ENCODE measurements around the gene RSRC1.

RSRC1 gene

DNA sequence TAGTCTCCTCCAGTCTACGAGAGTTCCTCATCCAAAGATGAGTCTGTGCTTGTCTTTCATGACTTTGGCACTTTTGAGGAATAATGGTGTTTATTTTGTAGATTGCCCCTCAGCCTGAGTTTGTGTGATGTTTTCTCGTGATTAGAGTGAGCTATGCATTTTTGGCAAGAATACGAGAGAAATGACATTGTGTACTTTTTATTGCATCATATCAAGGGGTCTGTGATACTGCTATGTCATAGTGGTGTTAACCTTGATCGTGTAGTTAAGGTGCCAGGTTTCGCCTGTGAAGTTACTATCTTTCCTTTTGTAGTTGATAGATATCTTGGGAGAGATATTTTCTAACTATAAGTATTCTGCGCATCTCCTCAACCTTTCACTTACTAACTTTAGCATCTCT lies 18.9 kb downstream of the RSRC1 start:
- DNase-seq (ENCODE audit: low read depth, low spot score), result no peak

GRCh38 chr3:158134363-158134762 lies 24.5 kb downstream of the RSRC1 start:
- no peak for DNase-seq (ENCODE audit: low read depth, low spot score)

GRCh38 chr3:158140396-158140795 lies 30.5 kb downstream of the RSRC1 start:
- no peak for DNase-seq (ENCODE audit: low read depth, low spot score)

DNA sequence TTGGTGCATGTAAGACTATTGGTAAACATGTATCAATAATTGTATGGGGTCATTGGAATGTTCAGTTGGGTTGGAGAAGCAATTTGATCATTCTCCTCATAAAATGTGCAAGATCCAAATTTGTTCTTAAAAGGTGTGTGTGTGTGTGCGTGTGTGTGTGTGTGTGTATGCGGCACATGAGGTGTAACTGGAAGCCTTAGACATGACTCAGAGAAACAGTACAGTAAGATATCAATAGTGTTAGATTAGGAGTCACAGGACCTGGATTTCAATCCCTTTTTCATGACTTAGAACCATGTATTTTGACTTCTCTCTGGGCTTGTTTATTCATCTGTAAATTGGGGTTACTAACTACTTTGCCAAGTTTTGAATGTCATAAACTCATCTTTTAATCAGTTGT lies 38.3 kb downstream of the RSRC1 start:
- DNase-seq (ENCODE audit: low read depth, low spot score), result no peak

GRCh38 chr3:158152186-158152585 lies 42.3 kb downstream of the RSRC1 start:
- DNase-seq (ENCODE audit: low read depth, low spot score), result no peak

DNA sequence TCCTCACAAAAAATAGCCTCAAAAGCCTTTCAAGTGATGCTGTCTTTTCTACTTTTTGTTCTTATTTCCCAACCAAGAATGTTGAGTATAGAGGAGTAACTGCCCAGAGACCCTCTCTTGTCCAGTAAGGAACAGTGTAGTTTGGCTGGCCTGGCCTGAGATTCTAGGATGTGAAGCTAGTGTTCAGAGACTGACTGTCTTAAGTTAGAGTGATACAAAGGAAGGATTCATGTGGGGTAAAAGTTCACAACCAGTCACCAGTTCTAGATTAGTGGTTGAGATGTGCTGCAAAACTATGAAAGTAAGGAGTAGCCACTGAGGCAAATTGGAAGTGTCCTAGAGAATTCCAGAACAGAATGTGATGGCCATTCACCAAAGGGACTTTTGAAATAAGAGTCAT lies 49.1 kb downstream of the RSRC1 start:
- DNase-seq (ENCODE audit: low read depth, low spot score), result no peak

DNA sequence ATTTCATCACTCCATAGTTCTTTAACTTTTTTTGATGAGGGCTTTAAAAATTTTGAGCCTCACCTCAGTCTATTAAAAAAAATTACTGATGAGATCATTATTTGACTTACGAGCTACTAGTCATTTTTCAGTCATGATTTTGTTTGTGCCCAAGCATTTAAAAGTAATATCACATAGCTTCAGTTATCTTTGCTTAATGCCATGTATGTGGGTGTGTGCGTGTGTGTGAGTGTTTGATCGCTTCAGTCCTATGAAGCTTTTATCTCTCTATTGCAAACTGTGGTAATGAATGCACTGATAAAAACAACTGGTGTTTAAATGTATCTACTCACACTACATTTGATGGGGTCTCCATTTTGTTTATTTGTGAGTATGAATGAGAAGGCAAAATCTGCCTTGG lies 49.8 kb downstream of the RSRC1 start:
- no peak for DNase-seq (ENCODE audit: low read depth, low spot score)

DNA sequence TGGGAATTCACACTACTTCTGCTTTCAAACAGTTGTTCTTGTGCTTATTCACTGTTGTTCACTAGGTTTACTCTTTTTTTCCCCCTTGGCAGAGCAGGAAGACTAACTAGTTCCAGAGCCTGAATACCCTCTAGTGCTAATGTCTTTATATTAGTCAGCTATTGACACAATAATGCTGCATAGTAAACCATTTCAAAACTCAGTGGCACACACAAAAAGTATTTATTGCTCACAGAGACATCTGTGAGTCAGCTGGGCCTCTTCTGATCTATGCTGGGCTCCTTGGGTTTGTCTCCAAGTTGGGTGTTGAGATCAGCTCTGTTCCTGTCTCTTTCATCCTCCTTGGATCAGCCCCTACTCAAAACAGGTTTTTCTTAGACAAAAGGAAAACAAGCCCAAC lies 51.1 kb downstream of the RSRC1 start:
- DNase-seq (ENCODE audit: low read depth, low spot score), result no peak

DNA sequence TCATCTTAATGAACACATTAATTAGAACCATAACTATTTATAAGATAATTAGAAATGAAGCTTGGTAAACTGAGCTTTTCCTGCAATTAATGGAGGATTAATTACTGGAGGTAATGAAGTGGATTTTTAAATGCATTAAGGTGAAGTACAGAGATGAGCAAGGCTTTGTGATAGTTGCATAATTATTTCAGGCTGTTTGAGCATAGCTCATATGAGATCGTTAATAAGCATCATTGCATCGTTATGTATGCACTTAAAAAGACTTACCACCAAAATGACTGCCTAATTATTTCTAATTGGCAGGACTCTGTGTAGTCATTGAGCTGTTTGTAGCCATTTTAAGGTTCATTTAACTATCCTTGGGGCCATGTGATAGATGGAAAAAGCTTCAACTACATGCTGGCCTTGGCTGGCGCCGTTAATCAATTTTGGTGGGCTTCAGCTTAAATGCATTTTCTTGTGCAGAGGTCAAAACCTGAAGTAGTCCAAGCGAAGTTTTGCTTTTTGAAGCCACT lies 55.3 kb downstream of the RSRC1 start:
- DNase-seq (ENCODE audit: low read depth, low spot score), result no peak

DNA sequence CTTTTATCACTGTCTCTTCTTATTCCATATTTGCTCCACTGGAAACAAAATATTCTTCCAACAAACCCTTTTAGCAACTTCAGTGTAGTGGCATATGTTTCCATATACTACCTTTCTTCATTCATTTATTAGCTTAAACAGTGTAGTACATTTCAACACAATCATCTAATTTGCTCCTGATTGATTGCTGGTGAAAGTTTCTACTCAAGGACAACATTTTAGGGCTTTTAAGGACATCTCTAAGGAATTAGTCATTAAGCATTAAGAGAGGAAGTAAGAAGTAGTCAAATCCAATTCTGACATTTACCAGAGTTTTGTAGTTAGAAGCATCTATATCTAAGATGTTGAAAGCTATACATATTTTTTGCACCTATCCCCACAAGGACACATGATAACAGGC lies 55.8 kb downstream of the RSRC1 start:
- DNase-seq (ENCODE audit: low read depth, low spot score), result no peak

- DNase-seq (ENCODE audit: low read depth, low spot score), result no peak
These were observed 56.3 kb downstream of the RSRC1 start for GRCh38 chr3:158166223-158166622.

DNA sequence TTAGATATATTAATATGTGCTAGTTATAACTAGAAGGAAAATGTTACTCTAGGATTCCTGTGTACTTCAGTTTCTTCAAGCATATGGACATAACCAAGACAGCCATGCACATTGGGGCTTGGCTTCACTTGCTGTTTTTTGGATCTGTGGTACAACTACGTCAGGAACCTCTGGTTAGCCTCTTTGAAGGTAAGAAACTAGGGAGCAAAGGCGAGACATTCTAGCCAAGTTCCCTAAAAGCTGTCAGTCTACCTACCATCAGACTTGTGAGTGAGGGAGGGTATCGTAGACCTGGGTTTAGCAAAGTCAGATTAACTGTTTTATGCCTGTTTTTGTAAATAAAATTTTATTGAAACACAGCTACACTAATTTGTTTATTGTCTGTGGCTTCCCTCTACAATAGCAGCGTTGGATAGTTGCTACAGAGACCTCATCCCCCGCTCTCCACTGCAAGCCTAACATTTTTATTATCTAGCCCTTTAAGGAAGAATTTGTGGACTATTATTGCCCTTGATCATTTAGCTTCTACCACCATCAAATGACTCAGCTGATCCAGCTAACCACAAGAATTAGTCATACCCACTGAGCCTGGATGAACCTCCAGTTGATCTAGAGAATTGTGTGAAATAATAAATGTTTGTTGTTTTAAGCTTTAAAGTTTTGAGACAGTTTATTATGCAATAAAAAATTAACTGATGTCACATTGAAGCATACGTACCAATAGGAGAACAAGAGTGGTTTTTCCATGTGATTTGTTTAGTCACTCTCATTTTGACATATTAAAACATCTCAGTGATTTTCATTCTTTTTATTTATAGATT lies 58.1 kb downstream of the RSRC1 start:
- DNase-seq (ENCODE audit: low read depth, low spot score), result no peak

DNA sequence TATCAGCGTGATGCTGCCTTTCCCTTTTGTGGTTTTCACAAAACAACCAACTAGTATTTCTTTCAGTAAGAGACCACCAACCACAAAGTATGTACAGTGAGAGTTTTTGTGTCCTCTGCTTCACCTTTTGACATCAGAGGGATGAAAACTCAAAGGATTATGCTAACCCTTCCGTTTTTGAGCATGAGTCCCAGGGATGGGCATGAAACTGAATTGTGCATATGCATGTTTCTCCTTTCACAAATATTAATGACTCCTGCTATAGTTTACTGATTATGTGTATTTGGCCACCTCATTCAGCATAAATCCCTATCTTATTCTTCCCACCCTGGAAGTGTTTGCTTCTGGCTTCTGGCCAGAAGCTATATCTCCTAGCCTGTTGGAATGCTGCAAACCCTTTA lies 59.2 kb downstream of the RSRC1 start:
- no peak for DNase-seq (ENCODE audit: low read depth, low spot score)

DNA sequence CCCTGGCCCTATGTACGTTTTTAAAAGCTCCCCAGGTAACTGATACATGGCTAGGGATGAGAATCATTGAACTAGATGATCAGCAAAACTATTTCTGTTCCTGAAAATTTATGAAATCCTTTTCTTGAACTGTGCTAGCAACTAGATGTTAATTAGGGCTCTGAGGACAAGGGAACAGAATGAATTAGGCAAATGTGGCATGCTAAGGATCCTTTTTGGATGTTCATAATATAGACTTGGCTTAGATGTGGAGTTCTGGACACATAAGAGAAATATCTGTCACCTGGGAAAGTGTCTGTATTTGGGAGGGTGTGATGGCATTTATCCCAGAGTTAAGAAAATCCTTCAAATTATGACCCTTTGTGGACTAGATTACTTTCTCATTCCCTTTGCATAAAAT lies 71.2 kb downstream of the RSRC1 start:
- no peak for DNase-seq (ENCODE audit: low read depth, low spot score)

DNA sequence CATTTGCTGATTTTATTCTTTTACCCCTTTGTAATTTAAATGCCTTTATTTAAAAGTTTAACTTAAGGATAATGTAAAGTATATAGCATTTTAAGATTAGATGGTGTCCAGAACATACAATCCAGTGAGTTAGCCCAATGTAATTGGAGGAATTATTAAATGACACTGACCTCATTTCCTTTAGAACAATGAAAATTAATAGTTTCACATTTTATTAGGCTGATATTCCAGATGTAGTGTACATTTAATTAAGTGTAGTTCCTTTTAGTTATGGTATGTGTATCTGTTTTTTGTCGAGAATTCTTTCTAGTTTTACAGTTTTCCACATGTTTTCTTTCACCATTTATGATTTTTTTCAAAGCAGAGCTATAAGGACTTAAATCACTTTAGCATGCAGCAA lies 75.8 kb downstream of the RSRC1 start:
- no peak for DNase-seq (ENCODE audit: low read depth, low spot score)

DNA sequence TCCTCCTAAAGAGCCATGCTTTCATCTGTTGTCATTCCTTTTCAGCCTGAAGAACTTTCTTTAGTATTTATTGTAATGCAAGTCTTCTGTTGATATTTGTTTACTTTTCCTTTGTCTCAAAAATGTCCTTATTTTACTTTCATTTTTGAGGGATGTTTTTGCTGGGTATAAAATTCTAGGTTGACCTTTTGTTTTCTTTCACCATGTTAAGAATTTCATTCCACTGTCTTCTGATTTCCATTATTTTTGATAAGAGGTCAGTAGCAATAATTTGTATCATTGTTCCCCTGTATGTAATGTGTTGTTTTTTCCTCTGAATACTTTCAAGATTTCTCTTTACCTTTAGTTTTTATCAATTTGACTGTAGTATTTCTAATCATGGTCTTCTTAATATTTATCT lies 91.1 kb downstream of the RSRC1 start:
- DNase-seq (ENCODE audit: low read depth, low spot score), result no peak

DNA sequence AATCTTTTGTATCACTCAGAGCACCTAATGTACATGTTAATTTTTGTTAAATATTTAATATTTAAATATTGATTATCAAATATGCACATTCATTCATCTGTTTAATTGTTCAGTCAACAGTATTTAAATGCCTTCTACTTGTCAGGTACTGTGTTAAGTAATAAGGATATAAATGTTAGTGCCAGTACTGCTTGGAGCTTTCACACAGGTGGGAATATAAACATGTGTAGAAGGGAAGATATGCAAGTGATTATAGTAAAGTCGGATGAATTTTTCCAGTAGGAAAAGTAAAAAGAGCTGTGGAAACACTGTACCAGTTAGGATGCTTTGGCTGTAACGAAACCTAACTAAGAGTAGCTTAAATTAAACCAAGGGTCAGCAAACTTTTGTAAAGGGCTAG lies 95.4 kb downstream of the RSRC1 start:
- no peak for DNase-seq (ENCODE audit: low read depth, low spot score)

- DNase-seq (ENCODE audit: low read depth, low spot score), result no peak
These were observed 96.1 kb downstream of the RSRC1 start for GRCh38 chr3:158205994-158206393.

- DNase-seq (ENCODE audit: low read depth, low spot score), result no peak
These were observed 100.2 kb downstream of the RSRC1 start for GRCh38 chr3:158210067-158210466.

DNA sequence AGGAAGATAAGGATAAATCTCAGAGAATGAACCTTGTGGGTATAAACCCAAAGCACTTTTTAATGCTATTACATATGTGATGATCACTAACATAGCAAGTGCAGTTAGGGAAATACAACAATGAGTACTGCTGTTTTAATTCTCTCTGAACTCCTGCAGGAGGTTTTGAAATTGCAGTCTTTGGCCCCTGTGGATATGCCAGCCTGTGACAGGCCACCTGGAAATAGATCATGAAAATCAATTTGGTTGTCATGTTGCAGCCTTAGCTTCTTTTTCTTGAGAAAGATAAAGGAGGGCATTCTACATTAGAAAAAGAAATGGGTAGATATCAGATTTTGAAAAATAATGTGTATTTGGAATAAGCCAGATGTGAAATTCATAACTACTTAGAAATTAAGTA lies 103.6 kb downstream of the RSRC1 start:
- no peak for DNase-seq (ENCODE audit: low read depth, low spot score)

DNA sequence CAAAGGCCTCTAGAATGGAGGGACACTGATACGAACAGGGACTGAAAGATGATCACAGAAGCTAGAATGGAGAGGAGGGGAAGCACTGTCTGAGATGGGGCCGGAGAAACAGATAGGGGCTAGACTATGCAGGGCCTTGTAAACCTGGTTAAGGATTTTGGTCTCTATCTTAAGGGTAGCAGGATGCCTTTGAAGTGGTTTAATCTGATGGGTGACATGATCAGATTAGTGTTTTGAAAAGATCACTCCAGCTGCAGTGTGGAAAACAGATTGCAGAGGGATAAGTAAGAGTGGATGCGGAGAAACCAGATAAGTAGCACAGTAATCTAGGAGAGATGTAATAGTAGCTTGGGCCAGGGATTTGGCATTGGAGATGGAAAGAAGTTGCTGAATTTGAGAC lies 108.1 kb downstream of the RSRC1 start:
- DNase-seq (ENCODE audit: low read depth, low spot score), result no peak

GRCh38 chr3:158220575-158220974 lies 110.7 kb downstream of the RSRC1 start:
- no peak for DNase-seq (ENCODE audit: low read depth, low spot score)

DNA sequence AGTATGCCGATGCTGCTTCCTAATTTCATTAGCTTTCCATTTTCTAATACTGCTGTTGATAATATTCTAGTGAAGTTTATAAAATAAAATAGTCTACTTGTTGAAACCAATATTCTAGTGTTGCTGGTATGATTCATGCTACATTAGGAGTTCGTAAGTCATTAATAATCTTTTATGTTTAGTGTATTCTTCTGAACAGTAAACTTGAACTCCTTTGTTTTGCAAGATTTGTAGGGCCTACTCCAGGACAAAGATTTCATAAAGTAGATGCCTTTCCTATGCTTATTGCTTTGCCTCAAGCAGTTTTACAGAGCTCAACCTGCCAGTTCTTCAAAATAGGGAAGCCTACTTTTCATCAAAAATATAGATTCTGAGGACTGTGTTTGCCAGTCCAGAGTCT lies 111.5 kb downstream of the RSRC1 start:
- no peak for DNase-seq (ENCODE audit: low read depth, low spot score)

- no peak for DNase-seq (ENCODE audit: low read depth, low spot score)
These were observed 116.5 kb downstream of the RSRC1 start for GRCh38 chr3:158226429-158226828.
